ENCODE results near the gene LRP8.

DNA sequence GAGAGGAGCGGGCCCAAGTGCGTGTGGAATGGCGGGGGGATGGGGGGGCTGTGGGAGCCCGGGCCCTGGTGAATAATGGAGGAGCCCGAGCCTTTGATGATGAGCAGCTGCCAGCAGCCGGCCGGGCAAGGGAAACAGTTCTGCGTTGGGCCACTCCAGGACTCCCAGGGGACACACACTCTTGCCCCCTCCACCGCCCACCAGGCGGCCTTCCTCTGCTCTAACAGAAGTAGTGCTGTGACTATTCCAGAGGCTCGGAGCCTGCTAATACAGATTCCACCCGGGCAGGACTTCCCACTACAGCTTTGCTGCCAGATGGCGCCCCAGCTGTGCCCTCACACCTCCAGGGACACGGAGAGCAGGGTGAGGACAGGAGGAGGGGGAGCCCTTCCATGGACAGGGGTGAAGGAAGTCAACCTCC lies 48.2 kb upstream of the LRP8 start:
- TF ChIP-seq POLR2AphosphoS5 (IDR thresholded peaks at IDR 0.05; ENCODE audit: low read depth, low read length) (no peak), REST (IDR thresholded peaks at IDR 0.05; ENCODE audit: insufficient read depth in 1 of 2, low read depth in 2 of 2, low read length in 2 of 2) (no peak), TAF1 (IDR thresholded peaks at IDR 0.05; ENCODE audit: borderline replicate concordance, insufficient read depth, low read length) (no peak), SIN3A (IDR thresholded peaks at IDR 0.05; ENCODE audit: borderline replicate concordance, insufficient read depth, low read length) (no peak)
